DMS53 (cell line): ENCODE data around the gene PDK4.
"Not testable (repeated sequence)": the region's sequence is repeated elsewhere in the genome, so short reads cannot be mapped to it uniquely, and the experiment has no call there.

Experiments used
- DNase-seq: peaks from one replicate; lab custom pipeline; 2025; lab: John Stamatoyannopoulos, UW

PDK4 gene

DNA sequence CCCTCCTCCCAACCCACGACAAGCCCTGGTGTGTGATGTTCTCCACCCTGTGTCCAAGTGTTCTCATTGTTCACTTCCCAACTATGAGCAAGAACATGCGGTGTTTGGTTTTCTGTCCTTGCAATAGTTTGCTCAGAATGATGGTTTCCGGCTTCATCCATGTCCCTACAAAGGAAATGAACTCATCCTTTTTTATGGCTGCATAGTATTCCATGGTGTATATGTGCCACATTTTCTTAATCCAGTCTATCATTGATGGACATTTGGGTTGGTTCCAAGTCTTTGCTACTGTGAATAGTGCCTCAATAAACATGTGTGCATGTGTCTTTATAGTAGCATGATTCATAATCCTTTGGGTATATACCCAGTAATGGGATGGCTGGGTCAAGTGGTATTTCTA lies 8.5 kb upstream of the PDK4 start:
- DNase-seq: not testable (repeated sequence)

DNA sequence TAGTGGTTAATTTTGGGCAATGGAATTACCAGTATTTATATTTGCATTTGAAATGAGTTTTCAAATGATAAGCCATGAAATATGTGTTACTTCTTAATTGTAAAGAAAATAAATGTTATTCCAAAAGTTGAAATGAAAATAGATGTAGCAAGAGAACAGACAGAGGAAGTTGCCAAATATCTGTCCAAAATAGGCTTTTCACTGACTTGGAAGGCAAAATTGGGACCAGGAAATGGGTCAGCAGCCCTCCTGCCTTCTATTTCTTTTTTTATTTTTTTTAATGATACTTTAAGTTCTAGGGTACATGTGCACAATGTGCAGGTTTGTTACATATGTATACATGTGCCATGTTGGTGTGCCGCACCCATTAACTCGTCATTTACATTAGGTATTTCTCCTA lies 8.1 kb upstream of the PDK4 start:
- not testable (repeated sequence) for DNase-seq

DNA sequence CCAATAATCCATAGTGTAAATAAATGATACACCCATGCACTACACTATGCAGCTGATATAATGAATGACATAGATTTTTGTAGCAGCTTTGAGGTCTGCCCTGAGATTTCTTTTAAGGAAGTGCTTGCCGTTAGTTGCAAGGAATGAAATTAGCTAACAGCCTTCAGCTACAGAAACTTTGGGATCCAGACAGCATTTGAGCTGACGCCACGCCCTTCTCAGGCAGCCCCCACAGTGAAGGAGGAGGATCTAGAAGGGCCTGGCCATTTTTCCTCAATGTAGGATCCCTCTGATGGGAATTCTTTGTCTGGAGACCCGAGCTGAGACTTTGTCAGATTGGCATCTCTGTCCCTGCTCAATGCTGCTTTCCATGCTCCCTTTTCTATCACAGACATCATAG lies 6.1 kb upstream of the PDK4 start:
- no peak for DNase-seq

DNA sequence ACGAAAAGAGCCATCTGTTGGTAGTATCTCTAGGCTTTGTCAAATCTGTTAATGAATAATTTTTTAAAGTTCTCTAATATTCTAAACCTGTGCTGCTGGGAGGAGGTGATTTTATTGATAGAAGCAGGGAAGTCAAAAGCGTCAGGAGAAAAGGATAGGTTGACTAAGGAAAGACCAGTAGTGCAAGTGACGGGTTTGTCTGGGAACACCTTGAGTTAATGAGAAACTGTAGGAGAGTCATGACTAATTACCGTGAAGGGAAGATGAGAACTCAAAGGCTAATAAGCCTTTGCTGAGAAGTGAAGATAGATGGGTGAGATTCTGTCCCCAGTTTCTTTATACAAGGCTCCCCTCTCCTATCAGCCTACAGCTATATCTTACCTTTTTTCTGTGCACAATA lies 5.0 kb upstream of the PDK4 start:
- DNase-seq: peak; percentile 24

DNA sequence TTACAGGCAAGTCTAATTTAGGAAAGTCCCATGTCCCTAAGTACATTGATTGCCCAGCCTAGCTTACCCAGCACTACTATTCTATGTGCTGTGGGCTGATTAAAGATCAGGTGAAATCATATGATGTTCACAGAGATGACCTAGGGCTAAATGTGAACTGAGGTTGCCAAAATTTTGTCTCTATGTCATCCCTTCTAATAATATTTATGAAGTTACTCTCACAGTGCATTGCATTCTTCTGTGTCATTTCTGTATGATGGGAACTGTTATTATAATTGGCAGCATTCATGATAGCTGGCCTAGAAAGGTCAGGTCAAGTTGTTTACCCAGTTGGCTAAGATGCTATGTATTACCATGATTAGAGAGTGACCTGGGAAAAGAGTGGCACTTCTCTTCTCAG lies 2.8 kb upstream of the PDK4 start:
- DNase-seq: peak; percentile 17

DNA sequence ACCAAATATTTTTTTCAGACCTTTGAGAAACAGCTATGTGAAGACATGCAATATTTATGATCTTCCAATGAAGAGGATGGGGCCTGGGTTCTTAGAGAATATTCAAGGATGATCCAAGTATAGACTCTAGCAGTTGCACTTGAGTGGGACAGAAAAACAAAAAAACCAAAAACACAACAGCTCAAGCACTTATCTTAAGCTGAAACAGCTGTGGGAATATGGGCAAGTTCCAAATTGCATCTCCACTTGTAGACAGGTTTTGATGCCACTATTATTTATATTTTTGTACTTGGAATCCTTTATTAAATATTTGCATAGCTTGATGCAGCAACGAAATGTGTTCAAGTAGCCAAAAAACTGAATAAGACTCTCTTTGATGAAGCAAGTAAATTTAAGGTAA lies 2.2 kb upstream of the PDK4 start:
- no peak for DNase-seq

DNA sequence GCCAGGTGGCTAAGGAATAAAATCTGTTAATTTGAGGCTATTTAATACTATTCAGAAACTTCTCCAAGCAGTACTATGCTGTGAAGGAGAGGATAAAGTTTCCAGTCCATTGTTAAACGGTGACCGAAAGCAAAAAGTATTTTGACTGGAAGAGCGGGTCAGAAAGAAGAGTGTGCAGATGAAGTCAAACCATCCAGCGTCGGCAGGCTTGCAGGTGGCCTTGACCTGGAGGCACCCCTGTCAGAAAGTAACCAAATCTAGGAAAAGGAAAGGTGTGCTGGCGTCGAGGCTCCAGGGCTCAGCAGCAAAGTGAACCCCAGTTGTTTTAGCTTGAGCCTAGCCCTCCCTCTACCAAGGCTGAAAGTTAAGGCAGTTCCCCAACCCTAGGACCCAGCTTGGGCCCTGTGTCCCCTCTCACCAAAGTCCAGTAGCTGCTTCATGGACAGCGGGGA lies 544 bp downstream of the PDK4 start:
- DNase-seq: peak; percentile 77

DNA sequence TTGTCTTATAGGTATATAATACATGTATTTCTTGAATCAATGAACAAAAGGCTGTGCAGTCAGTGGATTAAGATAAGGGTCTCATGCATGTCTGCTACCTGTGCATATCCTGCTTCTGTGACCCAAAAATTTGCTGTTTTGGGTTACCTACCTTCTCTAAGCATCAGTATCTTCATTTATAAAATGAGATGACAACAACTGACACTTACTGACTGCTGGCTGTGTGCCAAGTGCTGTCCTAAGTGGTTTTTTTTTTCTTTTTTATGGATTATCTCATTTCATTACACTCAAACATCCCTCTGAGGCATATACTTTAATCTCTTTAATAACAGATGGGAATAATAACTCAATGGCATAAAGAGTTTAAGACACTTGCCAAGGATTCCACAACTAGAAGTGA lies 2.1 kb downstream of the PDK4 start:
- peak; percentile 42 for DNase-seq

DNA sequence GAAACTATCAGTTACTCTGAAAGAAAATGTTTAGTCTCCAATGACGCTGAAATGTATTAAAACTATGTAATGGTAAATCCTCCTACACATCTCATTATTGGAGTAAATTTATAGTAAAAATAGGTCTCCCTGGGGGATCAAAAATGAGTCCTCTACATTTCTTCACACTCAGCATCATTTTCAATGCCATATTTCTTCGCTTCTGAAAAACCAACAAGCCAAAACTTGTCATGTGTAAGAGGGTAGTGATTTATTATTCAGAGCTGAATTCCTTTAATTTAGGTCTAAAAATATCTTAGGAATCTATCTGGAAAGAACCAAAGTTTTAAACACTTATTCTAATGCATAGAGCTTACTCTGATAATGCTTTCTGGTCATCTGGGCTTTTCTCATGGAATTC lies 3.0 kb downstream of the PDK4 start:
- no peak for DNase-seq

DNA sequence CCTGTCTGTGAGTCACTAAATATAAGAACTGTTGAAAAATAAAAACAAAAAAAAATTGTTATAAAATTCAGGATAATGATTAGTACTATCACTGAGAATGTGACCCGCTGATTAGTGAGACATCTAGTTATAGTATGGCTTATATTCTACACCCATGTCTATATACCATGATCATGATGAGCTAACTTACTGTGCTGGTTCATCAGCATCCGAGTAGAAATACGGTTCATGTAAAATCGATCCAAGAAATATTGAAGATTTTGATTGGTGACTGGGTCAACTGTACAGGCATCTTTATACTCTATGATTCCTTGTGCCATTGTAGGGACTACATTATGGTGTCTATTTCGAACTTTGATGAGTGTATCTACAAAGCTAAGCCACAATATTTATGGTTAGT lies 3.7 kb downstream of the PDK4 start:
- no peak for DNase-seq

DNA sequence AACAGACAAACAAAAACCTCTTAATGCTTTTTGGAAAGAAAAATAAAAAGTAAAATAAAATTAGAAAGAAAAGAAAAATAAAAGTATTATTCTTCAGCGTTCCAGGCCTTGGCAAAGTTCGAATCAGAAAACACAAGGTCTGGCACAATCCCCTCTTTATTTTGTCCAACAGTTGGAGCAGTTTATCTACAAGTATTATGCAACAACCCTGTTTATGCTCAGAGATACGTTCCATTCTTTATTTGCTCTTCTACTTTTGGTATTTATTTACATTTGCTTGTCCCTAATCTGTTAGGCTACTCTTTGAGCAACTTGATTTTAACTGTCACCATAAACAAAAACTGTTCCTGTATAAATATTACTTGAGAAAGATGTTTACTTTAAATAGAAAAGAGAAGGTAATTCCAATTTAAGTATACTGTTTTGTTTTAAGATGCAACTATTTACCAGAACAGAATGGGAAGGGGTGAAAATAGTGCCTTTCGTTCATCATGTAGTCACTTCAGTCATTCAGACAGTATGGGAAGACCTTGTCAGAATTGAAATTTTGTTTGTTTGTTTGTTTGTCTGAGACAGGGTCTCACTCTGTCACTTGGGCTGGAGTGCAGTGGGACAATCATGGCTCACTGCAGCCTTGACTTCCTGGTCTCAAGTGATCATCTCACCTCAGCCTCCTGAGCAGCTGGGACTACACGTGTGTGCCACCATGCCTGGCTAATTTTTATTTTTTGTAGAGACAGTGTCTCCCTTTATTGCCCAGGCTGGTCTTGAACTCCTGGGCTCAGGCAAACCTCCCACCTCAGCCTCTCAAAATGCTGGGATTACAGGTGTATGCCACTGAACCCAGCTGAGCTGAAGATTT lies 5.7 kb downstream of the PDK4 start:
- peak; percentile 56 for DNase-seq

DNA sequence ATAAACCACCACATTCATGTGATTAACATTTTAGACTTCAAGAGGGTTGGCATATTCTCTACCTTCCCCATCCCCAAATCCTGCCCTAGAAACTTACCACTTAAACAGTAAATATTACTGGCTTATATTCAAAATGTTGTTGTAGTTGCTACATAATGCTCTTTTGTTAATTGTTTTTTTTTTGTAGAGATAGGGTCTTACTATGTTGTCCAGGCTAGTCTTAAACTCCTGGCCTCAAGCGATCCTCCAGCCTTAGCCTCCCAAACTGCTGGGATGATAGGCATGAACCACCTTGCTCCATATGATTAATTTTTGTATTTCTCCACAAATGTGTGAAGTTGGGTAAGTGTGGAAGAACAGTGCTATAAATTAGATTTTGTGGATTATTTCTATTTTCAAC lies 6.5 kb downstream of the PDK4 start:
- DNase-seq: no peak

DNA sequence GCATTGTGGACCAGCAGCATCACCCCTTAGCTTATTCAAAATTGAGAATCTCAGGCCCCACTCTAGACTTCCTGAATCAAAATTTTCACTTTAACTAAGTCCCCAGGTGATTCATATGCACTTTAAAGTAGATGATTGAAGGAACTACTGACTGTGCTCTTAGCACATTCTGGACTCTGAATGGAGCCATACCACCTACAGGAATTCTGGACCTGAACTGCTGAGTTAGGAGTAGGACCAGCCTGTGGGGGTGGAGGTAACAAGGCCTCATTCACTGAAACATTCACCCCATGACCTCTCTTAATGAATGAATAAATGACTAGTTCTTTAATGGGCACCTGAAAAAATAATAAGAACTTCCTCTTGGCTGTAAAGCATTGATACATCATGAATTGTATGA lies 7.3 kb downstream of the PDK4 start:
- DNase-seq: no peak

DNA sequence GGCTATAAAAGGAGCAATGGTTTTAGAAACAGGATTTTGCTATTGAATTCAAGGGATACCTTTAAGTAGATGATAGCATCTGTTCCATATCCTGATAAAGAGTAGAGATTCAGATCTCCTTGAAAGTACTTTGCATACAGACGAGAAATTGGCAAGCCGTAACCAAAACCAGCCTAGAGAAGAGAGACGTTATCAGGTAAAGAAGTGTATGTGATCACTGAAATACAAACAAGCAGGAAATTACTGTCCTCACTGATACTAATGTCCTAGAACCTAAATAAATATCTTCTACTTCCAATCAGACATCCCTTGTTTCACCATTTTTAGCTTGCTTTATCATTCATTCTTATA lies 9.4 kb downstream of the PDK4 start:
- no peak for DNase-seq

DNA sequence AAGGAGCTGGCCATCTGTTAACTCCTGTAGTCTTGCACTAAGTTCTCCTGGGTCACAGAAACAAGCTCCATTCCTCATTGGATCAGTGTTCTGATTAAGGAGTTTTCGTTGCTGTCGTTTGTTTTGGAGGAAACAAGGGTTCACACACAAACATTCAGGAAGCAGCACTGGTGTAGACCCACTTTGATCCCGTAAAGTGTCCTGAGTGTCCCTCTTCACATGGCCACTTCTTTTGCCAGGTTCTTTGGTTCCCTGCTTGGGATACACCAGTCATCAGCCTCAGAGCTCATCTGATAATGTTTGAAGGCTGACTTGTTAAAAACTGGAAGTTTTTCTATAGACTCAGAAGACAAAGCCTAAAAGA lies 10.9 kb downstream of the PDK4 start:
- DNase-seq: peak; percentile 18

DNA sequence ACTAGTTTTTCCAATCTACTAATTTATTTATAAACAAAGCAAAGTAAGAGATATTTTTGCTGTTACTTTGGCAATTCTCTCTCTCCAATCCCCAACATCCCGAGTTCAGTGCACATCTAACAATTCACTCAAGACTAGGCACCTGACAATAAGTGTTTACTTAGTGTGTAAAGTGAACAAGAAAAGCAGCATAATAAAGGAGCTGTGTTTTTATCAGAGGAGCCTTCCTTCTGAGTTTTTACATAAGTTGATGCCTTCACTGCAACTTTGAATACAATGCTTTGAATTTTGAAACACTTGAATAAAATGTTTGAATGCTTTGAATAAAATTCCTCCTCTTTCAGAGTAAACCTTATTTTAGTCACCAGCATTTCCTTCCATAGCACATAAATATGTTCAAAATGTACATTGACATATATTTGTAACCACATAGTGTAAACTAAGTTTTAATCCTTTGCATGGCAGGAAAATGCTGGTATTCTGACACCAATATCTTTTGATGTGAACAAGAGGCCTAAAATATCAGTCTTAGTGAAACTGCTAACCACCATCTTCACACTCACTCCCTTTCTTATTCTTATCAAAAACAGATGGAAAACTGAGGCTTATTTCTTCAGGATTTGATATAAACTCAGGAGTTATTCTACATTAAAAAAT lies 11.4 kb downstream of the PDK4 start:
- no peak for DNase-seq

DNA sequence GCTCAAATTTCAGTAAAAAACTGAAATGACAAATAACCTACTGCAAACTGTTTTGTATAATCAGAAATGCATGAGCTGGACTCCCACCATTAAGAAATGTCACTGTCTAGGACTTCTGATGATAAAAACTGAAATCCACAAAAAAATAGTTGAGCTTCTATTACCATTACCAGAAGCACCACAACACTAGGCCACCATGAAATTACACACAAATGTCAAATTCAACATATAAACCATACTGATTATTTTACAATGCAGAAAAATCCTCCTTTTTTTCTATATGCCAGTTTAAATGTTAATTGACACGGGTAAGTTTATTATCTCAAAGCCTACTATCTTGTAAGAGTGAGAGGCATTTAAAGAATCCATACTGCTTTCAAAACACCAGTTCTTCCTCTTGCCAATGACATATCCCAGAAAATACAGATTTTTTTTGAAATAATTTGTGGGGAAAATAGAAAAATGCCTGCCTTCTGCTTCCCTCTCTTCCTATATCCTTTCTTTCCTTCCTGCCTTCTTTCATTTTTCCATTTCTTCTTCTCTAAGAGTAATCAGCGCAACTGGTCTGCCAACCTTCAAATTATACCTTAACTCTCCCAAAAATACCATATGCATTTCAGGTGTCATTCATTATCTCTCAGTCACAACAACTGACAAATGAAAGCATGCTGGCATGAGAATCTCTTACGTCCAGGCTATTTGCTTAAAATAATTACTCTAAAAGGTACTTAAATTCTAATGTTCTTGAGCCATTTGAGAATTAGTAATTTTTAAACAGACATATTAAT lies 12.3 kb downstream of the PDK4 start:
- no peak for DNase-seq

DNA sequence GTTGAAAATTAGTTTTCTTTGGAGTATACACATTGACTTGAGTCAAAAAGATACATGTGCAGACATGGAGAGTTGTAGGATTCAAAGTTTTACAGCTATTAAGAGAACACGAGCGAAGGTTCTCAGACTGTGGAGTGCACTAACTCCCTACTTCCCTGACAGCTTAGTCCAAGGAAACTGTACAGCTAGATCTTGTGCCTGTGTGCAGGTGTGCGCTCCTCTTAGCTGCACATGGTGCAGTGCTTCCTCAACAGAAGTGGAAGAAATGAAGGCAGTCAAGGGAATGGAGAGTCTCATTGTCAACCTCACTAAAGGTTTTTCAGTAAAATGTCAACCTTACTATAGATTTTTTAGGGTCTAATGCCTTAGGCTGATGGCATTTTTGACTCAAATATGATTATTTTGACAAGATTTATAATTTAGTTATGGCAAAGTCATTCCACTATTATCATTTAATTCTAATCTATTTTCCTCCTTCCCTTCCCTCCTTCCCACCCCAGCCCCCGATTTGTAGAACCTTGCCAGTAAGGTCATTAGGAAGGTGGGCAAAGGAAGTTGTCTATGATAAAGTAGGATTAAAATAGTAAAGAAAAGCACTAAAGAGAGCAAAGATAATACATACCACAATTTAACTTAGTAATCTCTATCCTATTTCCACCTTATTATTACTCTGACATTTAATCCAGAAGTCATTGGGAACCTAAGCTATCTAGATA lies 13.6 kb downstream of the PDK4 start:
- DNase-seq: peak; percentile 45

DNA sequence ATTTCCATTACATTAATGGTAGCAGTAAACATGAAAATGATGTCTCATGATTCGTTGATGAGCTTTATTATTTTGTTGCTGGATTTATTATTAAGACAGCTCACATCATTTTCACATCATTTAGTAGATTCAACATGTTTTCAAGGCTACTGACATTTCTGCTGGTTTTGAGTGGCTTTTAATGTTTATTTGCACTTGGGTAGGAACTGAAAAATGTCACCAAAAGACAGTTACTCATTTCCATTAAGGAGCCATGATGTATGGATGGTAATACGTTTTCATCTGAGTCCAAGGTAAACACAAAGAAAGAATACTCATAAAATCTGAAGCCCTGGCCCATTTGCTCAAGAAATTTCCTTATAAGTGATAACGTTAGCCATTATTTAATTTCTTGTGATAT lies 14.8 kb downstream of the PDK4 start:
- DNase-seq: peak; percentile 31

DNA sequence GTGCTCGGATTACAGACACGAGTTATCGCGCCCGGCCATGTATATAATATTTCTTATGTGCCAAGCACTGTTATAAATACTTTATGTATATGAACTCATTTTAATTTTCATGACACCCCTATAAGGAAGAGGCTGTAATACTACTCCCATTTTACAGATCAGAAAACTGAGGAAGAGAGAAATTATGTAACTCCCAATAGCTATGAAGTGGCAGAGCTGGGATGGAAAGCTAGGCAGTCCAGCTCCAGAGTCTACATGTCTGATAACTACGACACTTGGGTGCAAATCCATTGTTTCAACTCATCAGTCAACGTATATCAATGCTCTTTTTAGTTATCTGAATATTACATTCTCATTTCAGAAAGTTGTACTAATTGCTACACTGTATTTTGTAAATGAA lies 17.0 kb downstream of the PDK4 start:
- no peak for DNase-seq

DNA sequence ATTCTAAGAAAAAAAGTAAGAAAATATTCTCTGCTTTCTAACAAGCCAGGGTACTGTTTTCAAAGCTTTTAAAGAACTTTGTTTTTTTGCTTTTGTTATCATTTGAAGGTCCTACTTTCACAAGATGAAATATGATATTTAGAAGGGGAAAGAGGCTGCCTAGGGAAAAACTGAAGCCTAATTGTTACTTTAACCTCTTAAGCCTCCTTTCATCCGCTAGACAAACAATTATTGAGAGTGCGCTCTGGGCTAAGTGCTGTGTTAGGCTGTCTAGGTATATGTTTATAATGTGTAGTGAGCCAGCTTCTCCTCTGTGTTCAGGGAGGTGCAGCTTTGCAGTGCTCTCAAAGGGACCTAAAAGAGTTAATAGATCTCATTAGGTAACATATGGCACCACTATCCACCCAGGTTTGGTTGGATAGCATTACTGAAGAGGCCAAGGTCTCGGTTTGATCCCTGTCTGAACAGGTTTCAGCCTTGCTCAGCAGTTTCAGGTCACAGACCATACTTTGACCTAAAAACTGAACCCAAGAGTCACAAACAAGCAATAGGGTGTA lies 17.9 kb downstream of the PDK4 start:
- DNase-seq: peak; percentile 84

DNA sequence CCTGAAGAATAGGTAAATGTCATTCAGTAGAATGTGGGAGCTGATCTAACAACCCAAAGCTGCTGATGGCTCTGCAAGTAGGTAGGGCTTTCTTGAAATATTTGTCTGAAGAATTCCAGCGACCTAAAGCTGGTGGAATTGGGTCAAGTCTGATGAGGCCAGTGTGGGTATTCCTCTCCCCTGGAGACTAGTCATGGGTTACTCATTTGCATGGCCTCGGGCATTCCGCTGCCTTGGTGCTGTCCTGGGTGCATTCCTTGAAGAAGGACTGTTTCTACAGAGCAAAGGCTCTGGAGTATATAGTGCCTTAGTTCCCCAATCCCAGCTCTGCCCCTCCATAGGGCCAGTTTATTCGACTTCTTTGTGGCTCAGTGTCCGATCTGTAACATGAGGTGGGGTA lies 19.2 kb downstream of the PDK4 start:
- no peak for DNase-seq
